ENCODE measurements around the gene PFN1. TPM values are rescaled to one million over a fixed set of nuclear protein-coding genes. Genes with fewer than 3 reads are reported as not detected.

Gene PFN1
- total RNA-seq, 4 donors from 2014 or later, result 170 to 396 (median 304) TPM

DNA sequence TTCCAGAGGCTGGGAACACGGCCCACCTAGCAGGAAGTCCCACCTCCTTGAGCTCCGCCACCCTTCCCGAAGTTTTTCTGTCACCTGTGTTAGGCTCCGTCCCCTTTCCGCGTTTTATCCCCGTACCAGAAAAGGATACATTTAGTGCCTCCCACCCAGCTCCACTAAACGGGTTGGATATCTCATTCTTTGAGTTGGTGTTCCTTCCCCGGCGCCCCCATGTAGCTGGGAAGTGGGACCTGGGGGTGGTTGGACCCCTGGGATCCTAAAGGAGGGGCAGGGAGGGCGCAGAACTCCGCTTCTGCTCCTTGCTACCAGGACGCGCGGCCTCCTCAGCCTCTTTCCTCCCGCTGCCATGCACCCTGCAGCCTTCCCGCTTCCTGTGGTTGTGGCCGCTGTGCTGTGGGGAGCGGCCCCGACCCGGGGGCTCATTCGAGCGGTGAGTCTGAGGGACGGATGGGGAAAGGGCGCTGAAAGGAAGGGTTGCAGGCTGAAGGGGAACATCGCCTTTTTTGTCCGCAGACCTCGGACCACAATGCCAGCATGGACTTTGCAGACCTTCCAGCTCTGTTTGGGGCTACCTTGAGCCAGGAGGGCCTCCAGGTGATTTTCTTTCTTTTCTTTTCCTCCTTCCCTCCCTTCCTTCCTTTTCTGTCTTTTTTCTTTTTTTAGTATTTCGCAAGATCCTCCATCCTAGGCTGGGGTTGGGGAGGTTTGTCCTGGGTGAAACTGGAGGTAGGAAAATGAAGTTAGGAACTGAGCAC is 7.6 kb downstream of the PFN1 start:
- intact Hi-C loops (cut with DNase I; ENCODE audit: low total_unique reads), result no loop called here

DNA sequence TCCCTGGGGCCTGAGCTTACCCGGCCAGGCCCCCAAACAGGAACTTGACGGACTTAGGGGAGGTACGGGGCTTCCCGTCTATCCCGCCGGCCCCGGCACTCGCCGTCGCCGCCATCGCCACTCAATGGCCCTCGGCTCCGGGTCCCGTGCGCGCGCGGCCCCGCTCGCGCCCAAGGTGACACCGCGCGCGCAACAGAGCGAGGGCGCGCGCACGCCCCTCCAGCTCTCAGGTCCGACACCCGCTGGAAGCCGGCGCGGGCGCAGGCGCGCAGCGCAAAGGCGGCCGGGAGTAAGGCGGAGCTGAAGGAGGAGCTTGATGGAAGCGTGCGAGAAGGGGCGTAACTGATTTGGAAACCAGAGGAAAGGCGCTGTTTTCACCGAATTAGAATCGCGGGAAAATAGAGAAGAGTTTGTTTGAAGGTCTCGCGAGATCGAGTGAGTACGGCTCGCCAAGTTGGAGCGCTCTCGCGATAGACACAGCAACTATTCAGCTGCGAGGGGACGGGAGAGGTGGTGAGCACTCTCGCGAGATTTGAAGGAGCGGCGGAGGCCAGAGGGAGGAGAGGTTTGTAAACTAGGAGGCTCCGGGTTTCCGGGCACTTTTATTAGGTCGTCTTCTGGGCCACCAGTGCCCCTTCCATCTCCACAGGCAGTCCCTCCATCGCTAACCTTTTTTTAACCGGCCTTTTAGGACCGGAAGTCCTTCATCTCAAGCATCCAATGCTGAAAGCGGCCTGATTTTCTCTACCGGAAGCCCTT is 8.4 kb downstream of the PFN1 start, which contains the start of the genes RNF167 and SLC25A11:
Gene RNF167, plus strand, starts transcription at position 473 of the 759 bp plus-strand sequence. CDS start 642 bp downstream, outside the sequence.
Gene SLC25A11, minus strand, starts transcription at position 251 of the 759 bp plus-strand sequence. Its CDS starts 136 bp downstream, at position 115.
- peak; percentile 97 to 98 for DNase-seq
- no peaks in the 10 kb centered on the region for H3K27me3 ChIP-seq
- H3K4me3 ChIP-seq, result peak within 1 kb of the TSS; percentile 90 to 92
- H3K4me1 ChIP-seq, result peaks cover 12 to 14% of the 10 kb centered on the region in 2 donors
- peak in 1 of 4 experiments; percentile 35 for TF ChIP-seq CTCF (IDR thresholded peaks at IDR 0.05)
- peak; percentile 37 to 77 for TF ChIP-seq POLR2A (IDR thresholded peaks at IDR 0.05)
- no peaks in the 10 kb centered on the region for H3K36me3 ChIP-seq
- intact Hi-C loops (cut with DNase I; ENCODE audit: low total_unique reads), result no loop called here
- H3K9me3 ChIP-seq, result no peaks in the 10 kb centered on the region
- H3K27ac ChIP-seq, result peak within 1 kb of the TSS; percentile 95 to 98

More for the DNA sequence above, 7.6 kb downstream of the PFN1 start:
- H3K9me3 ChIP-seq, result no peaks in the 10 kb centered on the region
- peak in 1 of 2 donors; percentile 90 for DNase-seq
- TF ChIP-seq POLR2A (IDR thresholded peaks at IDR 0.05), result no peak
- no peak for TF ChIP-seq CTCF (IDR thresholded peaks at IDR 0.05)
- no peaks in the 10 kb centered on the region for H3K27me3 ChIP-seq
- peaks cover 20 to 21% of the 10 kb centered on the region in 2 donors for H3K4me1 ChIP-seq
- H3K36me3 ChIP-seq, result no peaks in the 10 kb centered on the region
- H3K27ac ChIP-seq, result peak overlapping the region; percentile 95 to 98
- H3K4me3 ChIP-seq, result peak overlapping the region; percentile 90 to 92

DNA sequence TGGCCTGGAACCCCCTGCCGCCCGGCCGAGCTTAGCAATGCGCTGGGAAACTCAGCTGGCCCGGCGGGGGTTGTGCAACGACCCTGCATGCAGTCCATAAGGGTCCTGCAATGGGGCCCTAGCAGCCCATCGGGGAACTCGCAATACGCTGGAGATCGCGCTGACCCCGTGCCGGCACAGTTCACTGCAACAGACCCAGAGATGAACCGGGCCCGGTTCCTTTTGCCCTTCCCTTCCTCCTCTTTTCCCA is 8.9 kb downstream of the PFN1 start:
- intact Hi-C loops (cut with DNase I; ENCODE audit: low total_unique reads), result no loop called here
- no peaks in the 10 kb centered on the region for H3K9me3 ChIP-seq
- peaks cover 12% of the 10 kb centered on the region in 2 donors for H3K4me1 ChIP-seq
- H3K27me3 ChIP-seq, result no peaks in the 10 kb centered on the region
- H3K36me3 ChIP-seq, result no peaks in the 10 kb centered on the region
- H3K27ac ChIP-seq, result peak overlapping the region; percentile 95 to 98
- peak overlapping the region; percentile 90 to 92 for H3K4me3 ChIP-seq
- DNase-seq, result no peak
- no peak for TF ChIP-seq POLR2A (IDR thresholded peaks at IDR 0.05)
- TF ChIP-seq CTCF (IDR thresholded peaks at IDR 0.05), result no peak

GRCh38 chr17:4938688-4939545 is 9.4 kb downstream of the PFN1 start:
- Histone ChIP-seq H3K27me3 (no peaks in the 10 kb centered on the region), H3K27ac (peak overlapping the region; percentile 95 to 98), H3K9me3 (no peaks in the 10 kb centered on the region), H3K4me3 (peak overlapping the region; percentile 90 to 92), H3K36me3 (no peaks in the 10 kb centered on the region), H3K4me1 (peaks cover 12% of the 10 kb centered on the region in 2 donors)
- DNase-seq, result no peak
- no peak for TF ChIP-seq CTCF (IDR thresholded peaks at IDR 0.05)
- TF ChIP-seq POLR2A (IDR thresholded peaks at IDR 0.05), result no peak
- intact Hi-C loops (cut with DNase I; ENCODE audit: low total_unique reads), result no loop called here
